Dedifferentiated amniotic fluid mesenchymal stem cell (primary cell): ENCODE results near the gene UBAP1.
"Not testable (repeated sequence)": the region's sequence is repeated elsewhere in the genome, so short reads cannot be mapped to it uniquely, and the experiment has no call there.

Experiments used
- DNase-seq: peaks from one replicate; pipeline ENCODE4 v3.0.0-alpha.2; 2016; ENCODE audit errors: extremely low spot score

UBAP1 gene

DNA sequence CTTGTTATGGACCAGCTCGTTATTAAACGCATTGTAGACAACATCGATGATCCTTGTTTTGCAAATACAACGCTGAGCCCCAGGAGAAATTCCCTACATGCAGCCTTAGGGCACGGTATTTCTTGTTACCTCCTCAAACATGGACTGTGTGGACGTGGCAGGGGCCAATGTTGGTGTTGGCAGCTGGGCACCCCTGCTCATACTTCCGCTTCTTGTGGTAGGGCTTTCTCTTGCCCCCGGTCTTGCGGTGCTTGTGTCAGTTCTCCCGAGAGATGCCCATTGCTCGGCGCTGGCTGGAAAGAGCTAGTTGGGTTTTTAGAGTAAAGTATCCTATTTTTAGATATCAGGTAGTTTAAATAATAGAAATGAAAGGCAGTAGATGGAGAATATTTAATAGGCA lies 45.5 kb downstream of the UBAP1 start:
- DNase-seq = no peak

DNA sequence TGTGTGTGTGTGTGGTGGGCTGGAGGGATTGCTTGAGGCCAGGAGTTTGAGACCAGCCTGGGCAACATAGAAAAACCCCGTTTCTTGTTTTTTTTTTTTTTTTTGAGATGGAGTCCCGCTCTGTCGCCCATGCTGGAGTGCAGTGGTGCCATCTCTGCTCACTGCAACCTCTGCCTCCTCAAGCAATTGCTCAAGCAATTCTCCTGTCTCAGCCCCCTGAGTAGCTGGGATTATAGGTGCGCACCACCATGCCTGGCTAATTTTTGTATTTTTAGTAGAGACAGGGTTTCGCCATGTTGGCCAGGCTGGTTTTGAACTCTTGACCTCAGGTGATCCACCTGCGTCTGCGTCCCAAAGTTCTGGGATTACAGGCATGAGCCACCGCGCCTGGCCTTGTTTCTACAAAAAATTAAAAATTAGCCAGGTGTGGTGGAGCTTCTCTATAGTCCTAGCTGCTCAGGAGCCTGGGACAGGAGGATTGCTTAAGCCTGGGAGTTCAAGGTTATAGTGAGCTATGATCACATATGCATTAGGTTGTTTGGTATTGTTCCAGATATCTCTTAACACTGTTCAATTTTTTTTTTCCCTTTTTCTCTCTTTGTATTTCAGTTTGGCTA lies 47.4 kb downstream of the UBAP1 start:
- DNase-seq = not testable (repeated sequence)

DNA sequence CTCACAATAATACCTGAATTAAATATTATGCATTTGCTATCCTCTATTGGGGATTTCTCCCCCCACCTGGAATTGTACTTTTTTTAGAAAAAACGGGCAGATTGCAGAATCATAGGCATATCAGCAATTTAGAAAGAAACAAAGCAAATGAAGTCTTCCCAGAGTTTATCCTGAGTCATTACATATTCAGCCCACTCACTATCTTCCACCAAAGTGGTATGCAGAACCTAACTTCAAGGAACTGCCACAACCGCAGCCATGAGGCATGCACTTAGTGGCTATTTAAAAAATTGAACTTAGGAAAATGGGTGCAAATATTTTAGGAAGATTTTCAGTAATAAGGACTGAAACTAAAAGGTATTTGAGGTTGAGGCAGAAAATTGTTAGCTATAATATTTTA lies 48.6 kb downstream of the UBAP1 start:
- no peak for DNase-seq

DNA sequence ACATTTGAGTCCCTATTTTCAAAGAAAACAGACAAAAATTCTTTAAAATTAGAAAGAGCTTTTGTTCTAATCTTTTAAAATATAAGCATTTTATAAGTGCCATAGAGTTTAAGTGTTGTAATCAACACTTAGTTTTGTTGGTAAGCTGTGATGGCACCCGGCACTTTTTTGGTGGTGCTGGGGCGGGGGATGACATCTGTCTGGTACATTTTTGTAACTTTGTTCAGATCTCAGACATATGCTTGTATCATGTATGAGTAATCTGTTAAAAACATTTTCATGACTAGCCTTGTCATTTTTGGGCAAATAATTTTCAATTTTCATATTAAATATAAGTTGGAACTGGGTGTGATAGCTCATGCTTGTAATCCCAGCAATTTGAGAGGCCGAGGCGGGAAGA lies 51.7 kb downstream of the UBAP1 start:
- DNase-seq = no peak

DNA sequence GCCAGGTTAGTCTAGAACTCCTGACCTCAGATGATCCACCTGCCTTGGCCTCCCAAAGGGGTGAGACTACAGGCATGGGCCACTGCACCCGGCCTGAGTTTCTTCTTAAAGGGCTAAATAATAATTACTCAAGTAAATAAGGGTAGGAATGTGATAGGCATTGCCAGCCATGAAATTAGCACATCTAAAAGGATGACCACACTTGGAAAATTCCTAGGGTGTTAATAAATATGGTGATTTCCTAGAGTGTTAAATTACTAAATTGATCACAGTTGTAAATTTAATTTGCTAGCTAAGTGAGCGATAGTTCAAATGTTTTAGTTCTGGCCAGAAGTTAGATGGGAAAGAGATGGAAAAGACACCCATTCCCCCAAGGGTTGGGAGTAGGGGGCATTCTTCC lies 53.4 kb downstream of the UBAP1 start:
- DNase-seq = no peak

DNA sequence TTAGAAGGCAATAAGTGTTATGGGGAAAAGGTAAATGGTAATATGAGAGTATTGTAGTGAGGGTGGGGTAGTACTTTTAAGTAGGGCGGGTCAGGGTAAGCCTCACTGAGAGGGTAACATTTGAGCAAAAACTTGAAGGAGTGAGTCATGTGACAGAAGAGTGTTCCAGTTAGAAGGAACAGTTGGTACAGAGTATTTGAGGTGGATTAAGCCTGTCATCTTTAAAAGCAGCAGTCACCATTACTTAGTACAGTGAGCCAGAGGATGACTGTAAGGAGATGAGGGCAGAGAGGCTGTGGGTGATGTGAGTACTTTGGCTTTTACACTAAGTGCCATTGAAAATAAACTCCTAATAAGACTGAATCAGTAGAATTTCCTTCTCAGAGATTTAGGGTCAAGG lies 54.8 kb downstream of the UBAP1 start:
- DNase-seq = no peak

DNA sequence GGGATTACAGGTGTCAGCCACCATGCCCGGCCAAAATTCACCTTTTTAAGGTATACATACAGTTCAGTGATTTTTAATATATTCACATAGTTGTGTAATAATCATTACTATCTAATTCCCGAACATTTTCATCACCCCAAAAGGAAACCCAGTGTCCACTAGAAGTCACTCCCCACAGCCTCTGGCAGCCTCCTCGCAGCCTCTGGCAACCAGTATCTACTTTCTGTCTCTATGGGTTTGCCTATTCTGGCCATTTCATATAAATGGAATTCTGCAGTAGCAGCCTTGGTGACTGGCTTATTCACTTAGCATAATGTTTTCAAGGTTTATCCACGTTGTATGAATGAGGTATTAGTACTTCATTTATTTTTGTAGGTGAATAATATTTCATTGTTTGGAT lies 59.0 kb downstream of the UBAP1 start:
- no peak for DNase-seq

DNA sequence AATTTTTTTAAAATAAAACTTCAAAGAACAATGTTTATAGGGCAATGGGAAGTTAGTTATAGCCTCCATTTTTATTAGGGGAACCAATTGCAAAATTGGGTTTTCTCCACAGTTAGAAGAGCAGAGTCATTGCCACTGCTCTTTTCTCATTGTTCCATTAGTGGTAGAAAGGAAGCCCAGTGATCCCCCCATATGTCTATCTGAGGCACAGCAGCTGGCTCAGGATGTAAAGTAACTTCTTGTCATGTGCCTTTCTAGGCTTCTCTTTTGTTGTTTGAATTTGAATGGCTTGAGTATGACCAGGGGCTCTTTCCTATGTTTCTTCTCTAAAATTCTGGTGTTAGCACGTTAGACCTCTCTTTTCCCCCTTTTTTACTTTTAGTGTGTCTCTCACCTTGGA lies 61.2 kb downstream of the UBAP1 start:
- DNase-seq = no peak

DNA sequence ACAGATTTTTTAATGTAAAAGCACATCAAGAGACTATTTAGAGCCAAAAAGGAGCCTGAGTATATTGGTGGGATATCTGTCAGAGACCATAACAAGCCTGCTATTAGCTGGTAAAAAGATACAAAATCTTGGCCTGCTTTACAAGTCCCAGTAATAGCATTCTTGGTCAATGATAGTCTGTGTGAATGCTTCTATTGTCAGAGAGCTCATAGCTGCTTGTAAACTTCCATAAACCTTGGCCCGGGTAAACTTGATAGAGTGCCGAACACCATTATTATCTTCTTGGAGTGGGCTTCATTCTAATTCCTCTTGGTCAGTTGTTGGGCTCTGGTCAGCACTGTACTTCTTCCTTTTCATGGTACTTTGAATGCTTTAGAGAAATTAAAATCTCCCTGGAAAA lies 64.0 kb downstream of the UBAP1 start:
- DNase-seq = no peak

DNA sequence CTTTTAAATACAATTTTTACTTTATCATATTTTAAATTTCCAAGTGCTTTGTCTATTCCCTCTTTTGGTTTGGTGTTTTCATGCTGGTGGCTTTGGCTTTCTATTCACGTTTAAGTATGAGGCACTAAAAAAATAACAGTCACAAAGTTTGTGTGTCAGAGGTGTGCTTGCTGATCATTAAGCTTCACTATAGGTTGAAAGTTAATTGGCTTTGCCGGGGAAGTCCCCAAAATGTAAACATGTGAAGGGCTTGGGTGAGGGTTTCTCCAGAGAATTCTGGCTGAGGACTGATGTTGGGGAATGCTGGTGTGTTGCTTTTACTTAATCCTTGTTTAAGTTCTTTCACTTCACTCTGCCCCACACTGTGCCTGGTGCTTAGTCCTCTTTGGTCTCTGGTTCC lies 66.4 kb downstream of the UBAP1 start:
- DNase-seq = not testable (repeated sequence)

DNA sequence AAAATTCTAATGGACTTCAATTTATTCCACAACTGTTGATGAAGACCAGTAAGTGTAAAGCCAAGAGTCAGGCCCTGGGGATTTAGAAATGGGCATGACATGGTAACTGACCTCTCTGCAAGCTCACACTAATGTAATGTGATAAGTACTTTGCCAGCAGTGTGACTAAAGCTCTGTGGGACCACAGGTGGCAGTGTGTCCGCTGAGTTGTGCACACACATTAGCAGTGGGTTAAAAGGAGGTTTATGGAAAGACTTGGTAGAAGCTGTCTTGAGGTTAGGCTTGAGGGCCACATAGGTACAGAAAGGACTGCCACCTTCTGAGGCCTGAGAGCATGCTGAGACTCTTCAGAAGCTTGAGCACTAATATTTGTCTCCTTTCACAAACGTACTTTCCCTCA lies 67.6 kb downstream of the UBAP1 start:
- DNase-seq = no peak

DNA sequence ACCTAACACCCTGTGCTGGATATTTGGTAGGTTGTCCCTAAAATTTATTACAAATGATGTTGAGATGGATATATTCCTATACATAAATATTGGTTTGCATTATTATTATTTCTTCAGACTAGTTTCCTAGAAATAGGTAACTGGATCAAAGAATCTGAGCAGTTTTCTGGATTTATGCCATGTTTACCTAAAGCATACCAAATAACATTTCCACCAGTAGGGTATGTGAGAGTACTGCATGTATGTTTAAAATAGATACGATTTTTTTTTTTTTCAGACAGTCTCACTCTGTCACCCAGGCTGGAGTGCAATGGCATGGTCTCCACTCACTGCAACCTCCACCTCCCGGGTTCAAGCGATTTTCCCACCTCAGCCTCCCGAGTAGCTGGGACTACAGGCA lies 68.9 kb downstream of the UBAP1 start:
- DNase-seq = not testable (repeated sequence)

DNA sequence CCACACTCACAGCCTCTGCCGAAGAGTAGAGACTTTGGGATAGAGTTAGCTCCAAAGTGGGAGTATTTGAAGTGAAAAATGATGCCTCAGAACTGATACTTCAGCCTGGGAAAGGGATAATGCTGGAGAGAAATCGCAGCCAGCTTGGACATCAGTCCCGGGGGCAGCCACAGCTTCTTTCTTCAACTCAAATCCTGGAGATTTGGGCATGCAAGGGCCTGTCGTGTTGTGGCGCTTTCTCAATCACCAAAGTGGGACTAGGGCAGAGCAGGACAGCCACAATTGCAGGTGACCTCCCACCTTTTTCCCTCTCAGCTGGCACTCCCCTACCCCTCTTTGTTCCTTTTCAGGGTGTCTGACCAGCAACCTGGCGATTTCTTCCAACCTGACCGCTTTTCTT lies 70.4 kb downstream of the UBAP1 start:
- no peak for DNase-seq

DNA sequence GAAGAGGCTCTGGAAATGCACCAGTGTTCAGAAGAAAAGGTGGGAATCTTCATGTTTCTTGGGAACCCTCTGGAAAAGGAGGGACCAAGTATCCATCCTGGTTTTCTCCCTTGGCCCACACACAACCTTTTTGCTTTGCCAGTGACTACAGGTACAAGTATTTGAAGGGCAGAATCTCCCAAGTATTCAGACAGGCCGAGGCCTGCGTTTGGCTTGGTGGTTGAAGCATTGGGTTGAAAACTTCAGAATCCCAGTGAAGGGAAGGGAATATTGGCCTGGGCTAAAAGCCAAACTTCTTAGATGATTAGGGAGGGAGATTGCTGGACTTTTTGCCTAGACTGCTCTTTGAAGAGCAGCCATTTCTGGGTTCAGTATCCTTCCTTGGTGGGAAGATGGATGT lies 71.9 kb downstream of the UBAP1 start:
- no peak for DNase-seq

DNA sequence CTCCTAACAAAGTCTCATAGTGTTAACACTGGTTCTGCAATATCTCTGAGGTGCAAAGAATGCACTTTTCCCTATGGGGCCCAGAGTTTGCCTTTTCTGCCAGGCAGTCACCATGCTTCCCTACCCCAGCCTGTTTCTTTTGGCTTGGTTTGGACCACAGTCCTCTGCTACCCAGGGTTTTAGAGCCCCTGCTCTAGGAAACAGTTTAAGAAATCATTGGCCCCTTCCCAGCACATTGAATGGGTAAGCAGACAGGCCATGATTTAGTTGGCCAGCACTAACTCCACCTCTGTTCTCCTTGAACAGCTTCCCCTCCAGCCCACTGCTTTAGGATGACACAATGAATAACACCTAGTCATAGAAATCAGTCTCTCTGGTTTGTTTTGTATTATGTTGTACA lies 73.2 kb downstream of the UBAP1 start:
- DNase-seq = no peak

DNA sequence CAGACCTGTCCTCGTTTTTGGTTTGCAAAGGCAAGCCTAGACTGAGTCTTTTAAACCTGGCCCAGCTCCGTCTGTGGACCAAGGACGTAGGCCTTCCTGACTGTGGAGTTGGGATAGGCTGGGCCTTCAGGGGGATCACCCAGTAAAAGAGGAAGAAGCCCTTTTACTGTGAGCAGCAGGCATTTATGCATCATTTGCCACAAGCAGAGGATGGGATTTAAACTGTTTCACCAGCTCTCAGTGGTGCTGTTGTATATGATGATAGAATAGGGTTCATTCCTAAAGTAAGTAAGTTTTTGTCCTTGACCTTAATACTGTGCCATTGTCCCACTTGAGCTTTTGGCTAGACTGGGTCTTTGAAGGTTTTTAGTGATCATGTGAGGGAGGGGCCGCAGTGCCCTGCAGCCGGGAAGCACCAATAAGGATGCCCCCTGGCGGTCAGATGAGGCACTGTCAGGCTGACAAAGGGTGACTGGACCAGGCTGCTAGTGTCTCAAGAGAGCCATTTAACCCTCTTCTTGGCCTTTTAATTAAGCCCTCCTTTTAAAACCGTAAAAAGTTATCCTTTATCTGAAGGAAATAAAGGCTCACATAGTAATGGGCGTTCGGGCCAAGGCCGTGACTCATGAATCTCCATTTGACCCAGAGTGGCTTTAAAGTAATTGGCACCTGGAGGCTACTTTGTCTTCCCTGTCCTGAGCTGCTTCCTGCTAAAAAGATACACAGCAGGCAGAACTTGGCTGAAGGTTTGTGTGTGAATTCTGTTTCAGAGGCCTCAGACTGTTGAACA lies 74.0 kb downstream of the UBAP1 start:
- DNase-seq = peak; percentile 50

DNA sequence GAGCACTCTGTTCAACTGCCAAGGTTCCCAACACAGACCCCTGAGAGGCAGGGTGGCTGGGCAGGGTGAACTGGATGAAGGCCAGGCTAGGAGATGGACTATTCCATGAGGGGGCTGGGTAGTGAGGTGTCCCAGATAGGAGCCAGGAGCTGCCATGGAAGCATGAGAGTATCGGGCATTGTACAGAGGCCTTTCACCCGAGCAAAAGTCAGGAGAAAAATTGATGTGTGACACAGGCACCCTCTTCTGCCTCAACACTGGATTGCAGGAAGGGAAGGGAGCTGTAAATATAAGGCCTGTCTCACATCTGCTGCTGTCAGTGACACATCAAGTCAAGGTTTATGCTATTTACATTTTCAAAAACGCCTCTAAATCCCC lies 74.6 kb downstream of the UBAP1 start:
- no peak for DNase-seq

DNA sequence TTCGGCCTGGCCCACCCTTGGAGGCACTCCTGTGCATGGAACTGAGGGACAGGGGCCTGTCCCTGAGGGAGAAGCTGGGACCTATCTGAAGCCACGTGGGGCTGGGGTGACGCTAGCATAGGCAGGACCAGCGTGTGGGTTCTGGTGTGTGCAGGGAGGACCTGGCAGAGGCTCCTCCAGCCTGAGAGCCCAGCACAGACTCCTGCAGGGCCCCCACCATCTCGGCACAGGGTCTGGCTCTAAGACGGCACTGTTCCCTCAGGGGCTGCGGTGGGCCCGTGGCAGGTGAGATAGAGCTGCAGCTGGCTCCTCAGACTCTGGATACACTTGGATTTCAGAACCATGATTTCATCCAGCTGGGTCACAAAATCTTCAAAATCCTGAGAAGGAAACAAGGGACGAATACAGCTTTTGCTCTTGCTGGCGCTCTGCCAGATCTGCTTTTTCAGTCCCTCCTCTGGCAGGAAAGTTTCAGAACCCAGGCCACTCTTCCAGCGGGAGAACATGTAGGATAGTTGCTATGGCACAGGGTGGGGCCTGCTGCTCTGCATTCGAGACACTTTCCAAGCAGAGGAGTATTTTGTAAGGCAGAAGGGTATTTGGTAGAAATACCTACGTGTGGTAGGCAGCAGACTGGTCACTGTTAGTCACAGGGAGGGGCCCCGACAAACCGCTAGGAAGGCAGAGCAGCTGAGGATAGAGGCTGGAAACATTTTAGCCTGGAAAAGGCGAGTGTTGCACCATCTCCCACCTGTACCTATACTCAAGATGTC lies 75.5 kb downstream of the UBAP1 start:
- DNase-seq = peak; percentile 83

DNA sequence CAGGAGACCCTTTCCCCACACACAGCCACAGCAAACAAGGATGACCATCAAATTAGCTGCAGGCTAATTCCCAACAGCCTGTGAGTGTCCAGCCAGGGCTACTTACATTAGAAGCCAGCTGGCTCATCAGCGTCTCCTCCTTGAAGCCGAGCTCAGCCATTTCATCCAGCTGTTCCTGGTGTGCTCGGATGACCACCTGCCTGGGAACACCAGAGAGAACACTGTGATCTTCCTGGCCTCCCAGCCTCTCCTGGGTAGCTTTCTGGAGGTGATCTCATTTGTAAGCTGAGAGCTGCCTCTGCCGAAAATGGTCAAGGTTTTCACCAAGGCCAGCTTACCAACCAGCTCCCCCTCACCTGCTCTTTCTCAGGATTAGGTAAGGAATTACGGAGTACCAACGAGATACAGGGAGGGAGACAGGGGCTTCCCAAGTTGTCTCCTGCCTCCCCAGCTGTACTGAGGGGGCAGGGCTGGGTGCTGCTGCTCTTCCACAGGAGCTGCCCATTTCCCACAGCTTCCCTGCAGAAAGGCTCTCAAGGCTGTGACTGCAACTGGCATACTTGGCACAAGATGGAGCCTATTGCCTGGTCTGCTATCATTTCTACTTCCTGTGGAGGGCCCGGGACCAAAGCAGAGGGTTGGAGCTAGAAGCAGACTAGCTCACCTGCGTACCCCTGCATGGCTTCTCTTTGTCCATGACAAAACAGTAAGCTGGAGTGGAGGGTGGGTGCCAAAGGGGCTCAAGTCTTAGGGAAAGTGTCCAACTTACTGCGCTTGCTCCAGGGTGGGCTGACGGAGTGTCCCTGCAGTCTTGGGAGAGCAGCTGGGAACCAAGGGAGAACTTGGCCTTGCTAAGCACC lies 76.4 kb downstream of the UBAP1 start:
- no peak for DNase-seq

DNA sequence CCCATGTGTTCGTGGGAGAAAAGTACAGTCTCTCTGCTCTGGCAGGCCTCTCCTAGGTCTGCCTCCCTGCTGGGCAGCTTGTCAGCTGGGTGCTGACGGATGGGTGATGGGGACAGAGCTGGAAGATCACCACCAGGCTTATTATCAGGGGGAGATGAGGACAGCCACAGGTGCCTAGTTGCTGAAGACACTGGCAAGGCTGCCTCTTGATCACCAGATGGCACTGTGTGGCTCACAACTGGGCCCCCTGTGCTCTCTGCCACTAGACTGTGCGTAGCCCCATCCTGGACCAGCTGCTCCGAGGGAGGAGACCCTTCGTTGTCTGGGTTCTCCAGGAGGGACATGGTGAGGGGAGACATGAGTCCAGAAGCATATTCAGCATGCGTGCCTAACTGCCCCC lies 77.3 kb downstream of the UBAP1 start:
- no peak for DNase-seq

DNA sequence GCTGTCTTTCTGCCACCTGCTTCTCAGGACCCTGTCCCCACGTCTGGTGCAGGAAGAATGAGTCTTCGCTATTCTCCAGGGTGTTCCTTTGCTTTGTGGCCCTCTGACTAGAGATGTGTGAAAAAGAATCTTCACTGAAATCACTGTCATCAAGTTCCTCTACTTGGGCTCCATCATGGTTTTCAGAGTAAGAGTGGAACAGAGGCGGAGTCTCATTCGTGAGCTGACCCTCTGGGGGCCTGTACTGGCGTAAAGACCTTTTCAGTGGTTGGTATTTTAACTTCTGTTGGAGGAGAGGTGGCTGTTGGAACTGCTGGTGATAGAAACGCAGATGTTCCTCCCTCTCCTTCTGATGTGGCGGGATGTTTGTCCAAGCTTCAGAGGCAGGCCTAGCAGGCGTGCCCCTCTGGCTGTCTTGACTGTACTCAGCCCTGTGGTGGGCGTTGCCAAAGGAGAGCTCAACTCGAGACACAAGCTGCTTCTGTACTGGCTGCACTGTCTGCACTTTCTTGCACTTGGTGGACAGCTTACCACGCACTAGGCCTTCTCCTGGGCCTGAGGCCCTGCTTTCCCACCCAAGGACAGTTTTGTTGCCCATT lies 78.2 kb downstream of the UBAP1 start:
- no peak for DNase-seq

DNA sequence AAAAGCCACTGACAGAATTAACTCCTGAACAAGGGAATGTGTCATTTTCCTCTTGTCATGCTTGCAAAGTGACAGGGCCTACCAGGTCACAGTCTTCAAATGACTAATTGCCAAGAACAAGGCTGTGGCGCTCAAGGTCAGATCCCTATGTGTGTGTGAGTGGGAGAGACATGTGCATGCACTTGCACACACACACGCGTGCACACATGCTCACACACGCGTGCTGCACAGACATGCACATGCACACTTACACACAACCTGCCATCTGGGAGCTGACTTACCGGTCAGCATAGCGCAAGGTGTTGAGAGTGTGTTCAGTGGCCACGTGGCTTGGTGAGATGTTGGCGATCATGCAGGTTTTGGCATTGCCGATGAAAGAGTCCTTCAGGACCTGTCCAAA lies 80.5 kb downstream of the UBAP1 start:
- no peak for DNase-seq
